GM12878 (cell line): ENCODE data around the gene LPIN2. TPM values are rescaled to one million over a fixed set of nuclear protein-coding genes. Genes with fewer than 3 reads are reported as not detected.
A peak's percentile ranks its signal among the peaks of the same experiment; 100 is the strongest.

Source experiments
- ATAC-seq: fragments of 200-7000 bp; cut with Tn5 transposase; 3 replicates; pipeline ENCODE4 v1.9.1; 2020; ENCODE audit warnings: mild to moderate bottlenecking, moderate library complexity
- BruUV-seq: library from RNA; stranded (reverse); fragments of 400-500 nt; replicated peaks from 2 replicates; lab custom pipeline; 2021; lab: Mats Ljungman, UMichigan
- CTCF ChIA-PET: fragments of 300-600 bp; sonication (Branson Sonifier 250); formaldehyde crosslinking; extraction: SDS; loops from one replicate; lab custom pipeline; 2021; ENCODE audit warnings: inconsistent platforms; lab: Yijun Ruan, JAX
- POLR2A ChIA-PET: fragments of 350-600 bp; formaldehyde crosslinking; extraction: SDS; loops from one replicate; lab custom pipeline; 2021; ENCODE audit warnings: inconsistent platforms; lab: Charles Lee
- RAD21 ChIA-PET: fragments of 300-600 bp; sonication (Branson Sonifier 250); formaldehyde crosslinking; loops from one replicate; lab custom pipeline; 2023; ENCODE audit warnings: antibody characterized with exemption; ENCODE audit not compliant: unreplicated experiment; lab: Charles Lee
- SMC1A ChIA-PET: fragments of 300-600 bp; sonication (Branson Sonifier 250); formaldehyde crosslinking; loops from one replicate; lab custom pipeline; 2023; ENCODE audit not compliant: unreplicated experiment, uncharacterized antibody; lab: Charles Lee
- DNase-seq: peaks from one replicate; pipeline ENCODE4 v3.0.0-alpha.2; 2011; ENCODE audit warnings: low read depth, low spot score
- FAIRE-seq: peaks from 3 replicates; lab custom pipeline; 2011; peaks lifted over from hg19 to GRCh38; lab: Jason Lieb, UNC
- H2AFZ ChIP-seq: 2 replicates; pipeline ENCODE4 v1.6.0; 2011; ENCODE audit warnings: low read depth, low read length, control low read depth; ENCODE audit not compliant: control insufficient read depth
- H3K27ac ChIP-seq: 2 replicates; pipeline ENCODE4 v1.5.1; 2011; ENCODE audit warnings: control low read depth; ENCODE audit not compliant: control insufficient read depth, insufficient read depth
- H3K27me3 ChIP-seq, 2 experiments: replicated peaks in 1 of 2; 2 replicates each; pipeline versions ENCODE4 v1.6.0 to v1.6.1; 2011; ENCODE audit warnings: low read length in 1 of 2; ENCODE audit not compliant: control insufficient read depth in 2 of 2, insufficient read depth in 2 of 2
- H3K36me3 ChIP-seq, 2 experiments: 2 replicates each; pipeline ENCODE4 v1.5.1; 2011; ENCODE audit warnings: low read length in 1 of 2; ENCODE audit not compliant: control insufficient read depth in 2 of 2, insufficient read depth in 2 of 2
- H3K4me1 ChIP-seq: 2 replicates; pipeline ENCODE4 v1.6.1; 2011; ENCODE audit warnings: mild to moderate bottlenecking, low read length, moderate library complexity, mixed read lengths; ENCODE audit not compliant: control insufficient read depth, insufficient read depth
- H3K4me2 ChIP-seq: 2 replicates; pipeline ENCODE4 v1.6.0; 2011; ENCODE audit warnings: control low read depth; ENCODE audit not compliant: control insufficient read depth, insufficient read depth
- H3K4me3 ChIP-seq: fragments of 200-600 bp; sonication (generic); 2 replicates; pipeline ENCODE4 v1.5.1; 2016
- H3K79me2 ChIP-seq: 2 replicates; pipeline ENCODE4 v1.6.0; 2011; ENCODE audit warnings: low read length; ENCODE audit not compliant: control insufficient read depth, insufficient read depth
- H3K9ac ChIP-seq: 2 replicates; pipeline ENCODE4 v1.8.0; 2011; ENCODE audit warnings: low read length, control low read depth, mixed read lengths; ENCODE audit not compliant: control insufficient read depth, insufficient read depth
- H3K9me3 ChIP-seq: replicated peaks from 3 replicates; pipeline ENCODE4 v1.5.1; 2011; ENCODE audit warnings: mild to moderate bottlenecking, low read length; ENCODE audit not compliant: control insufficient read depth, insufficient read depth
- H4K20me1 ChIP-seq: 2 replicates; pipeline ENCODE4 v1.6.0; 2011; ENCODE audit not compliant: control insufficient read depth, insufficient read depth
- EGR1 ChIP-seq, 2 experiments: IDR thresholded peaks; 1 replicate in 1 of 2; 2 replicates in 1 of 2; pipeline ENCODE4 v1.6.1; 2011 to 2012; ENCODE audit warnings: low read depth in 2 of 2, low read length in 2 of 2, borderline replicate concordance in 1 of 2, mild to moderate bottlenecking in 1 of 2, moderate library complexity in 1 of 2
- ESRRA ChIP-seq: IDR thresholded peaks from 2 replicates; pipeline ENCODE4 v1.6.1; 2012; ENCODE audit warnings: mild to moderate bottlenecking, low read length, improper control_type of control experiment
- FOXM1 ChIP-seq: IDR thresholded peaks from 2 replicates; pipeline ENCODE4 v1.6.1; 2012; ENCODE audit warnings: low read depth, mild to moderate bottlenecking, inconsistent platforms, low read length, moderate library complexity
- MTA2 ChIP-seq: fragments of 450-650 bp; IDR thresholded peaks from 2 replicates; pipeline ENCODE4 v1.6.1; 2016; ENCODE audit warnings: low read depth, mild to moderate bottlenecking, moderate library complexity
- MYC ChIP-seq: IDR thresholded peaks from 2 replicates; pipeline ENCODE4 v1.6.1; 2011; ENCODE audit warnings: mild to moderate bottlenecking, low read length, moderate library complexity, inconsistent platforms; ENCODE audit not compliant: insufficient read depth, insufficient replicate concordance, insufficient read length, severe bottlenecking
- NFXL1 ChIP-seq: fragments of 450-650 bp; IDR thresholded peaks from 2 replicates; pipeline ENCODE4 v1.6.1; 2017; ENCODE audit warnings: antibody characterized with exemption, mild to moderate bottlenecking, borderline replicate concordance
- POU2F2 ChIP-seq: IDR thresholded peaks from 3 replicates; pipeline ENCODE4 v1.6.1; 2011; ENCODE audit warnings: low read depth, mild to moderate bottlenecking, low read length, borderline replicate concordance
- RAD21 ChIP-seq: IDR thresholded peaks from 2 replicates; pipeline ENCODE4 v1.6.1; 2011; ENCODE audit warnings: mild to moderate bottlenecking, low read depth, low read length, moderate library complexity; ENCODE audit not compliant: insufficient read depth
- RCOR1 ChIP-seq: conservative IDR thresholded peaks from 2 replicates; pipeline ENCODE4 v1.6.1; 2012; ENCODE audit warnings: low read depth, low read length, improper control_type of control experiment
- REST ChIP-seq: IDR thresholded peaks from 2 replicates; pipeline ENCODE4 v1.6.1; 2012; ENCODE audit warnings: mild to moderate bottlenecking, low read depth, low read length
- SREBF2 ChIP-seq: IDR thresholded peaks from 2 replicates; pipeline ENCODE4 v1.6.1; 2012; ENCODE audit warnings: mild to moderate bottlenecking, low read length
- ZNF217 ChIP-seq: fragments of 450-650 bp; IDR thresholded peaks from 2 replicates; pipeline ENCODE4 v1.6.1; 2017; ENCODE audit warnings: antibody characterized with exemption, mild to moderate bottlenecking
- ZNF384 ChIP-seq: IDR thresholded peaks from 2 replicates; pipeline ENCODE4 v1.6.1; 2012; ENCODE audit warnings: low read depth, mild to moderate bottlenecking, low read length, improper control_type of control experiment, borderline replicate concordance
- ZNF592 ChIP-seq: fragments of 450-650 bp; IDR thresholded peaks from 2 replicates; pipeline ENCODE4 v1.6.1; 2017; ENCODE audit warnings: mild to moderate bottlenecking, moderate library complexity
- WGBS: methylation state at CpG from one replicate; pipeline ENCODE4 v1.1.6; 2016; ENCODE audit warnings: low lambda C conversion rate; ENCODE audit not compliant: insufficient replicate concordance, insufficient coverage; ENCODE audit errors: missing lambda C conversion rate; 5-methylcytosine and 5-hydroxymethylcytosine counted together
- in situ Hi-C: fragments of 300-500 bp; cut with MboI; formaldehyde crosslinking; loops from 9 replicates; pipeline ENCODE4 v1.14.3; 2018; ENCODE audit warnings: mixed read lengths
- intact Hi-C: fragments of 100-400 bp; cut with micrococcal nuclease; formaldehyde crosslinking; loops from one replicate; pipeline ENCODE4 v1.14.2; 2022; ENCODE audit not compliant: unreplicated experiment
- polyA plus RNA-seq, 11 experiments: library from polyadenylated mRNA; depleted of rRNA in 4 of 11; unstranded in 6 of 11; stranded (reverse) in 5 of 11; fragments of >200 nt; fragmentation: Nextera tagmentation in 4 of 11; fragmentation: Illumina TruSeq in 1 of 11; extraction: Ambion mirVana in 4 of 11; extraction: Trizol in 1 of 11; gene quantifications; 1 replicate in 1 of 11; 2 replicates in 10 of 11; pipeline versions ENCODE4 v1.2.1 to v1.2.3, GENCODE V29; 2011 to 2016; ENCODE audit warnings: inconsistent platforms in 2 of 11, missing spikeins in 2 of 11, low read depth in 1 of 11
- total RNA-seq, 4 experiments: library from RNA; depleted of rRNA in 3 of 4; stranded (reverse); fragments of >200 nt in 3 of 4; fragmentation: Illumina TruSeq in 1 of 4; extraction: Trizol in 1 of 4; gene quantifications; 2 replicates each; pipeline versions ENCODE4 v1.2.1 to v1.2.3, GENCODE V29; 2013 to 2021

The LPIN2 gene
- total and polyA plus RNA-seq, 10 of the 15 experiments (the other 5 are each of a cell fraction or from before 2014, with no cell fraction given), result 4.1 to 28.0 (median 15.9) TPM

GRCh38 chr18:2994603-2995432, 18.1 kb downstream of the LPIN2 start:
- peak; percentile 54 for FAIRE-seq
- peak overlapping the region; percentile 42; the same call in 1 of the 2 replicates for H2AFZ ChIP-seq
- TF ChIP-seq ZNF217, result no peak
- TF ChIP-seq ESRRA, result no peak
- TF ChIP-seq REST, result no peak
- peak; percentile 45; the same call in 1 of the 3 replicates for TF ChIP-seq POU2F2
- TF ChIP-seq RAD21, result peak; percentile 84
- TF ChIP-seq EGR1 (IDR thresholded peaks at IDR 0.05; ENCODE audit: borderline replicate concordance in 1 of 2, low read depth in 2 of 2, low read length in 2 of 2), result peak in 1 of 2 experiments; percentile 47; a peak in 1 of 3 replicates
- TF ChIP-seq MYC, result no peak
- peak; percentile 56 for TF ChIP-seq FOXM1
- TF ChIP-seq ZNF592, result no peak
- no peak for TF ChIP-seq NFXL1
- TF ChIP-seq SREBF2, result no peak
- no peak for TF ChIP-seq RCOR1
- TF ChIP-seq MTA2, result 0 out of 2 replicates have a peak, but pooled peaks have one; percentile 12
- TF ChIP-seq ZNF384, result peak; percentile 47; the same call in 1 of the 2 replicates

More at GRCh38 chr18:2994603-2995432, 18.1 kb downstream of the LPIN2 start:
- H3K36me3 ChIP-seq, result no peaks in the 10 kb centered on the region
- peaks cover 33% of the 10 kb centered on the region for H3K4me1 ChIP-seq
- 7% methylated on average over 6 of the region's 6 CpGs for WGBS
- H3K9me3 ChIP-seq, result peaks cover 8% of the 10 kb centered on the region; the same call in 2 of the 3 replicates
- ChIA-PET POLR2A (interaction anchor here (1.2 to 1.7 kb wide), 3 partner anchors 10 to 252 kb away, joined by 3 to 9 read pairs (median 3); partner anchors contain the start of gene MYL12A), CTCF (interaction anchor here (0.6 to 7.2 kb wide), 43 partner anchors 8 to 831 kb away, joined by 3 to 131 read pairs (median 4); partner anchors contain the start of genes LPIN2 and MYL12A), RAD21 (interaction anchor here (0.6 to 4.3 kb wide), 28 partner anchors 8 to 1000 kb away, joined by 3 to 74 read pairs (median 4); partner anchors contain the start of gene MYL12A), SMC1A (interaction anchor here (0.6 to 4.5 kb wide), 32 partner anchors 8 to 281 kb away, joined by 3 to 78 read pairs (median 4); partner anchors contain the start of gene MYL12A)
- no peak overlapping the region for H3K4me3 ChIP-seq
- peak overlapping the region; percentile 53; the same call in 1 of the 2 replicates for H3K27ac ChIP-seq
- peak; percentile 93 for ATAC-seq
- H3K9ac ChIP-seq, result no peak overlapping the region; the same call in 1 of the 2 replicates
- peak overlapping the region; percentile 81 for H3K4me2 ChIP-seq
- DNase-seq, result no peak
- H4K20me1 ChIP-seq, result no peaks in the 10 kb centered on the region
- no peaks in the 10 kb centered on the region for H3K27me3 ChIP-seq
- BruUV-seq, result no TSS peak
- intact Hi-C loops, result loop anchor here (1.0 to 5.0 kb wide), 3 partner anchors 67 to 251 kb away; no protein-coding TSS in a partner anchor
- in situ Hi-C loops, result loop anchor here (5.0 kb wide), 1 partner anchor 252 kb away; the partner anchor contains the start of gene MYL12A
- H3K79me2 ChIP-seq, result peaks cover 43% of the 10 kb centered on the region
